Adrenal gland (tissue), 12 donors: Measurements from ENCODE around the gene ZNF143. TPM values are rescaled to one million over a fixed set of nuclear protein-coding genes. Genes with fewer than 3 reads are reported as not detected.

Experiments
- DNase-seq, 7 donors: peaks; one replicate each; pipeline ENCODE4 v3.0.0-alpha.2; 2019 to 2020
- H3K27ac ChIP-seq, 5 donors: fragments of 200-600 bp; sonication (generic) in 4 of 5; 1 replicate in 3 of 5; 2 replicates in 2 of 5; pipeline versions ENCODE4 v1.5.1 to v1.8.0; 2016 to 2020; ENCODE audit warnings: mild to moderate bottlenecking in 1 of 5
- H3K27me3 ChIP-seq: fragments of 200-600 bp; 2 replicates; pipeline ENCODE4 v1.8.0; 2021
- H3K36me3 ChIP-seq, 2 donors: fragments of 200-600 bp; replicated peaks in 1 of 2; 1 replicate in 1 of 2; 2 replicates in 1 of 2; pipeline versions ENCODE4 v1.5.1 to v1.8.0; 2018 to 2022
- H3K4me1 ChIP-seq, 2 donors: fragments of 200-600 bp; replicated peaks in 1 of 2; 1 replicate in 1 of 2; 2 replicates in 1 of 2; pipeline versions ENCODE4 v1.5.1 to v1.8.0; 2018 to 2021
- H3K4me3 ChIP-seq, 4 donors: fragments of 200-600 bp; sonication (generic) in 3 of 4; one replicate each; pipeline ENCODE4 v1.5.1; 2016 to 2018
- H3K9me3 ChIP-seq, 3 donors: fragments of 200-600 bp; sonication (generic) in 1 of 3; replicated peaks in 1 of 3; 1 replicate in 2 of 3; 2 replicates in 1 of 3; pipeline versions ENCODE4 v1.5.1 to v1.8.0; 2016 to 2021
- POLR2A ChIP-seq, 2 donors: fragments of 450-650 bp; IDR thresholded peaks; one replicate each; pipeline ENCODE4 v1.6.1; 2017; ENCODE audit warnings: antibody characterized with exemption in 2 of 2, mild to moderate bottlenecking in 2 of 2, moderate library complexity in 1 of 2
- WGBS, 4 donors: extraction: QIAGEN DNeasy Blood & Tissue Kit in 2 of 4; methylation state at CpG; one replicate each; pipeline versions ENCODE4 v1.1.5 to v1.1.7; 2013 to 2017; 5-methylcytosine and 5-hydroxymethylcytosine counted together
- intact Hi-C, 2 donors: fragments of 100-400 bp; cut with DNase I; formaldehyde crosslinking; loops; one replicate each; pipeline versions ENCODE4 v1.14.1 to v1.15.0; 2022 to 2023
- polyA plus RNA-seq, 3 donors: library from polyadenylated mRNA; stranded (reverse); fragments of 200-250 nt in 2 of 3; fragments of 350-450 nt in 1 of 3; fragmentation: Illumina TruSeq in 1 of 3; extraction: RNeasy Lipid Tissue Mini Kit (QIAGEN cat#74804) in 1 of 3; gene quantifications; one replicate each; pipeline ENCODE4 v1.2.3, GENCODE V29; 2013 to 2014
- total RNA-seq, 9 donors: library from RNA; depleted of rRNA in 4 of 9; stranded (reverse); fragments of >200 nt in 4 of 9; fragments of 120-200 nt in 1 of 9; fragmentation: NEBNext Ultra II Directional in 1 of 9; extraction: Animal tissue kit (Norgen Biotek cat#: 25700) in 1 of 9; gene quantifications; one replicate each; pipeline versions ENCODE4 v1.1.0 to v1.2.4, GENCODE V29; 2013 to 2023
- TF ChIP-seq, protein P1 (sequence below), 6 experiments: fragments of 450-650 bp in 4 of 6; fragments of 200-600 bp in 2 of 6; sonication (generic) in 1 of 6; IDR thresholded peaks; 1 replicate in 5 of 6; 2 replicates in 1 of 6; pipeline versions ENCODE4 v1.5.1 to v1.8.0; 2016 to 2021; ENCODE audit warnings: antibody characterized with exemption in 6 of 6, mild to moderate bottlenecking in 2 of 6, moderate library complexity in 1 of 6
- donor health status: healthy with polysubstance abuse.
- donor health status: Bipolar disorder and iron deficiency.
- donor health status: DM: yes; HTN: yes; CAD: no.
- donor health status: DM: no; HTN: no; CAD: no.
- donor health status: DM: no; HTN: no; CAD: no.
- donor health status: DM: yes; HTN: yes; CAD: no.

The ZNF143 gene
- total and polyA plus RNA-seq, 12 donors = 6.8 to 29.8 (median 17.1) TPM

DNA sequence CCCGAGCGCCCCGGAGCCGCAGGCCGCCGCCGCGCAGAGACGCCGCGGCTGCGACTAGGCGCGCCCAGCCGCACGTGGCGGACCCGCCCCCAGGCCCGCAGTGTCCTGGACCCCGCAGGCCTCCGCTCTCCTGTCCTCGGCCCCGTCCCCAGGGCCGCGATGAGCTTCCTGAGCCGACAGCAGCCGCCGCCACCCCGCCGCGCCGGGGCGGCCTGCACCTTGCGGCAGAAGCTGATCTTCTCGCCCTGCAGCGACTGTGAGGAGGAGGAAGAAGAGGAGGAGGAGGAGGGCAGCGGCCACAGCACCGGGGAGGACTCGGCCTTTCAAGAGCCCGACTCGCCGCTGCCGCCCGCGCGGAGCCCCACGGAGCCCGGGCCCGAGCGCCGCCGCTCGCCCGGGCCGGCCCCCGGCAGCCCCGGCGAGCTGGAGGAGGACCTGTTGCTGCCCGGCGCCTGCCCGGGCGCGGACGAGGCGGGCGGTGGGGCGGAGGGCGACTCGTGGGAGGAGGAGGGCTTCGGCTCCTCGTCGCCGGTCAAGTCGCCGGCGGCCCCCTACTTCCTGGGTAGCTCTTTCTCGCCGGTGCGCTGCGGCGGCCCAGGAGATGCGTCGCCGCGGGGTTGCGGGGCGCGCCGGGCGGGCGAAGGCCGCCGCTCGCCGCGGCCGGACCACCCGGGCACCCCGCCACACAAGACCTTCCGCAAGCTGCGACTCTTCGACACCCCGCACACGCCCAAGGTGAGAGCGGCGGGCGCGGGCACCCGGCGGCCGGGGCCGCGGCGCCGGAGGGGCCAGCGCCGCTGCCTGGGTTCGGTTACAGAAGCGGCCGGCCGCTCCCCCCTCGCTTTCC lies 113.2 kb downstream of the ZNF143 start:
- H3K9me3 ChIP-seq = no peaks in the 10 kb centered on the region
- 0 to 1% (median 0%) methylated on average over 53 to 122 of the region's 122 CpGs; no CpG with 5 or more reads in 1 of the 4 donors for WGBS, 4 donors
- H3K27me3 ChIP-seq = no peaks in the 10 kb centered on the region
- peak in 5 of 7 donors; percentile 26 to 59 (median 32) for DNase-seq
- no peaks in the 10 kb centered on the region for H3K36me3 ChIP-seq
- peak in 1 of 2 donors; percentile 43 for TF ChIP-seq POLR2A (IDR thresholded peaks at IDR 0.05)
- TF ChIP-seq, protein P1, sequence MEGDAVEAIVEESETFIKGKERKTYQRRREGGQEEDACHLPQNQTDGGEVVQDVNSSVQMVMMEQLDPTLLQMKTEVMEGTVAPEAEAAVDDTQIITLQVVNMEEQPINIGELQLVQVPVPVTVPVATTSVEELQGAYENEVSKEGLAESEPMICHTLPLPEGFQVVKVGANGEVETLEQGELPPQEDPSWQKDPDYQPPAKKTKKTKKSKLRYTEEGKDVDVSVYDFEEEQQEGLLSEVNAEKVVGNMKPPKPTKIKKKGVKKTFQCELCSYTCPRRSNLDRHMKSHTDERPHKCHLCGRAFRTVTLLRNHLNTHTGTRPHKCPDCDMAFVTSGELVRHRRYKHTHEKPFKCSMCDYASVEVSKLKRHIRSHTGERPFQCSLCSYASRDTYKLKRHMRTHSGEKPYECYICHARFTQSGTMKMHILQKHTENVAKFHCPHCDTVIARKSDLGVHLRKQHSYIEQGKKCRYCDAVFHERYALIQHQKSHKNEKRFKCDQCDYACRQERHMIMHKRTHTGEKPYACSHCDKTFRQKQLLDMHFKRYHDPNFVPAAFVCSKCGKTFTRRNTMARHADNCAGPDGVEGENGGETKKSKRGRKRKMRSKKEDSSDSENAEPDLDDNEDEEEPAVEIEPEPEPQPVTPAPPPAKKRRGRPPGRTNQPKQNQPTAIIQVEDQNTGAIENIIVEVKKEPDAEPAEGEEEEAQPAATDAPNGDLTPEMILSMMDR (IDR thresholded peaks at IDR 0.05) = no peak
- peaks cover 0 to 25% of the 10 kb centered on the region in 2 donors for H3K4me1 ChIP-seq
- H3K4me3 ChIP-seq = peak overlapping the region in 3 of 4 donors; percentile 33 to 92 (median 50)
- intact Hi-C loops = loop anchor here in 1 of 2 donors (5.0 to 10.0 kb wide), 2 partner anchors 33 to 49 kb away; no protein-coding TSS in a partner anchor
- H3K27ac ChIP-seq = peak overlapping the region in 4 of 5 donors; percentile 50 to 94 (median 80)

DNA sequence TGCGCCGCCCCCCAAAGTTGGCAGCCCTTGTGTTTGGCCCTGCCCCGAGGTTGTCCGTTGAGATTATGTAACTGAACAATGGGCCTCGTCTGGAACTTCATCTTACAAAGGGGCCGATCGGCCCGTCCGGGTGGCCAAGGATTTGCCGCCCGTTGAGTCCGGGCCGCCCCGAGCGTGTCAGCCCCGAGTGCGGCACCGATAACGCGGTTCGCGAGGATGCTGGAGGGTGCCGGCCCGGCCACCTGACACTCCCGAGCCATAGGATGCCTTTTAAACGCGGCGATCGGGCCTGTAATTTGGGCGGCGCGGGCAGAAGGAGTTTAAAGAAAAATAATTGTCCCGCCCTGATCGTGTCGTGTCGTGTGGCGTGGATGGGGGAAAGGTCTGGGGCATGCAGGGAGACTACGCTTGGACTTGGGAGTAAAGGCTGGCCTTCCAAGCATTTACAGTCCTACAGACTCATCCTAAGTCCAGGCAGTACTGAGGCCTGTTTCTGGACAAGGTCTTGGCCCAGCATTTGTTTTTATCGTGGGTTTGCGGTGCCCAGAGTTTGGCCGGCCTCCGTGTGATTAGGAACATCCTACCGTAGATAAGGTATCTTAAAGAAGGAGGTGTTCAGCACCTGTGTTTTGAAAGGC lies 113.9 kb downstream of the ZNF143 start:
- peak; percentile 30 to 61 (median 34) for DNase-seq
- Histone ChIP-seq H3K4me3 (peak overlapping the region in 3 of 4 donors; percentile 33 to 92 (median 50)), H3K4me1 (peaks cover 0 to 25% of the 10 kb centered on the region in 2 donors), H3K27me3 (no peaks in the 10 kb centered on the region), H3K27ac (peak overlapping the region; percentile 45 to 94 (median 69)), H3K9me3 (no peaks in the 10 kb centered on the region), H3K36me3 (no peaks in the 10 kb centered on the region)
- TF ChIP-seq POLR2A (IDR thresholded peaks at IDR 0.05) = no peak
- TF ChIP-seq, protein P1 (IDR thresholded peaks at IDR 0.05) = no peak
- intact Hi-C loops = loop anchor here in 1 of 2 donors (5.0 to 10.0 kb wide), 2 partner anchors 33 to 50 kb away; no protein-coding TSS in a partner anchor
- WGBS, 4 donors = 0 to 4% (median 1%) methylated on average over 10 to 43 of the region's 43 CpGs

DNA sequence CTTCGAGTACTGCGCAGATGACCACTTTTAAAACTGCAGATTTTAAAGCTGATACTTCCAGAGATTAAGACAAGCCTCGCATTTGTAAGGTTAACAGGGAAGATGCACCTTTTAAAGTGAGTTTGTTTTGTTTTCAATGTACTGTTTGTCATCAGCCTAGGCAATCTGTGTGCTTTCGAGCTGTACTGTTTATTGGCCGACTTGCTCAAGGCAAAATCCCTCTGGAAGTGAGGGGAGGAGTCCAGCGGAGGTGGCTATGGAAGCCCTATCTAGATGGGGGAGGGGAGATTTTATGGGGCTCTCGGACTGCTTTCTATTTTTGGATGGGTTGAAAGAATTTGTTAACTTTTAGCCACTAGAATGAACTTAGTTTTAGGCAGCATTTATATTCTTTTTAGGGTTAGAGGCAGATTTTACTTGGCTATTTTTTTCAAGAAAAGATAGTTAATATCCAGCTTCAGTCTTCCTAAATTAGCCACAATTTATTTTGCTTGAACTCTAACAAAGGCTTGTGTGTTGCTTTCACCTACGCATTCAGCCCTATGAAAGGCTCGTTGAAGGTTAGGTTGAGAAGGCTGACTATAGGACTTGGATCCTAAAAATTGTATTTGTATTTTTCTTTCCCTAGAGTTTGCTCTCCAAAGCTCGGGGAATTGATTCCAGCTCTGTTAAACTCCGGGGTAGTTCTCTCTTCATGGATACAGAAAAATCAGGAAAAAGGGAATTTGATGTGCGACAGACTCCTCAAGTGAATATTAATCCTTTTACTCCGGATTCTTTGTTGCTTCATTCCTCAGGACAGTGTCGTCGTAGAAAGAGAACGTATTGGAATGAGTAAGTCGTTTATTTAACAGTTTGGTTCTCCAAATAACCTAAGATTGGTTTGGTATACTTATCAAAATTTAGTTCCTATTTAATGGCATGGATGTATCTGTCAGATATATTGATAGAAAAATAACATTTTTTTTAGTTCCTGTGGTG lies 114.7 kb downstream of the ZNF143 start:
- H3K27me3 ChIP-seq = no peaks in the 10 kb centered on the region
- DNase-seq = peak; percentile 68 to 86 (median 77)
- intact Hi-C loops = loop anchor here in 1 of 2 donors (10.0 kb wide), 1 partner anchor 51 kb away; no protein-coding TSS in a partner anchor
- H3K4me1 ChIP-seq = peaks cover 0 to 25% of the 10 kb centered on the region in 2 donors
- no peaks in the 10 kb centered on the region for H3K9me3 ChIP-seq
- peak overlapping the region in 2 of 4 donors; percentile 8 to 92 for H3K4me3 ChIP-seq
- peak overlapping the region; percentile 45 to 94 (median 69) for H3K27ac ChIP-seq
- peak in 1 of 2 donors; percentile 78 for TF ChIP-seq POLR2A (IDR thresholded peaks at IDR 0.05)
- TF ChIP-seq, protein P1 (IDR thresholded peaks at IDR 0.05) = no peak
- H3K36me3 ChIP-seq = no peaks in the 10 kb centered on the region
- 8 to 18% (median 10%) methylated on average over 15 to 17 of the region's 17 CpGs for WGBS, 4 donors
